Mesendoderm (in vitro differentiated cells): ENCODE results near the gene SSBP3.

Experiments
- DNase-seq: peaks from one replicate; pipeline ENCODE4 v3.0.0; 2013
- H2AK5ac ChIP-seq: 2 replicates; pipeline ENCODE4 v1.6.1; 2013; ENCODE audit warnings: low read length, inconsistent platforms
- H2BK120ac ChIP-seq: 2 replicates; pipeline ENCODE4 v1.6.1; 2013; ENCODE audit warnings: low read depth, mild to moderate bottlenecking, low read length, moderate library complexity, mixed read lengths
- H2BK15ac ChIP-seq: replicated peaks from 2 replicates; pipeline ENCODE4 v1.6.1; 2013; ENCODE audit warnings: low read depth, mild to moderate bottlenecking, moderate library complexity
- H2BK5ac ChIP-seq: 2 replicates; pipeline ENCODE4 v1.6.1; 2013; ENCODE audit warnings: low read length, inconsistent platforms
- H3K18ac ChIP-seq: 2 replicates; pipeline ENCODE4 v1.6.1; 2013; ENCODE audit warnings: mild to moderate bottlenecking, low read length, mixed read lengths
- H3K23ac ChIP-seq: one replicate; pipeline ENCODE4 v1.6.1; 2013; ENCODE audit warnings: low read length
- H3K27ac ChIP-seq: 2 replicates; pipeline ENCODE4 v1.5.1; 2013; ENCODE audit warnings: low read depth, mild to moderate bottlenecking, inconsistent platforms, low read length, moderate library complexity
- H3K27me3 ChIP-seq: 2 replicates; pipeline ENCODE4 v1.6.1; 2013; ENCODE audit warnings: low read length, control low read depth, mild to moderate bottlenecking, inconsistent platforms; ENCODE audit not compliant: insufficient read depth, poor library complexity
- H3K36me3 ChIP-seq: 2 replicates; pipeline ENCODE4 v1.6.1; 2013; ENCODE audit warnings: low read length, inconsistent platforms; ENCODE audit not compliant: control insufficient read depth, insufficient read depth
- H3K4ac ChIP-seq: one replicate; pipeline ENCODE4 v1.6.1; 2013; ENCODE audit warnings: low read depth, mild to moderate bottlenecking, low read length, moderate library complexity
- H3K4me1 ChIP-seq: 2 replicates; pipeline ENCODE4 v1.6.1; 2013; ENCODE audit warnings: low read depth, low read length, inconsistent platforms; ENCODE audit not compliant: control insufficient read depth
- H3K4me2 ChIP-seq: 2 replicates; pipeline ENCODE4 v1.6.1; 2013; ENCODE audit warnings: low read length
- H3K4me3 ChIP-seq: 2 replicates; pipeline ENCODE4 v1.5.1; 2013; ENCODE audit warnings: mild to moderate bottlenecking, low read length
- H3K56ac ChIP-seq: one replicate; pipeline ENCODE4 v1.6.1; 2013; ENCODE audit warnings: low read length
- H3K79me1 ChIP-seq: 2 replicates; pipeline ENCODE4 v1.6.1; 2013; ENCODE audit warnings: low read length, inconsistent platforms
- H3K79me2 ChIP-seq: 2 replicates; pipeline ENCODE4 v1.6.1; 2013; ENCODE audit warnings: mild to moderate bottlenecking, low read length; ENCODE audit not compliant: control insufficient read depth, insufficient read depth
- H3K9ac ChIP-seq: 2 replicates; pipeline ENCODE4 v1.6.1; 2013; ENCODE audit warnings: low read length, inconsistent platforms
- H4K5ac ChIP-seq: one replicate; pipeline ENCODE4 v1.6.1; 2013; ENCODE audit warnings: low read length
- H4K8ac ChIP-seq: one replicate; pipeline ENCODE4 v1.6.1; 2013; ENCODE audit warnings: low read depth, mild to moderate bottlenecking, control low read depth, low read length, moderate library complexity
- WGBS: extraction: QIAGEN DNeasy Blood & Tissue Kit; methylation state at CpG from one replicate; pipeline ENCODE4 v1.1.7; 2013; ENCODE audit warnings: low lambda C conversion rate, missing lambda C conversion rate; ENCODE audit not compliant: insufficient coverage; ENCODE audit errors: extremely low coverage; 5-methylcytosine and 5-hydroxymethylcytosine counted together

Gene SSBP3

DNA sequence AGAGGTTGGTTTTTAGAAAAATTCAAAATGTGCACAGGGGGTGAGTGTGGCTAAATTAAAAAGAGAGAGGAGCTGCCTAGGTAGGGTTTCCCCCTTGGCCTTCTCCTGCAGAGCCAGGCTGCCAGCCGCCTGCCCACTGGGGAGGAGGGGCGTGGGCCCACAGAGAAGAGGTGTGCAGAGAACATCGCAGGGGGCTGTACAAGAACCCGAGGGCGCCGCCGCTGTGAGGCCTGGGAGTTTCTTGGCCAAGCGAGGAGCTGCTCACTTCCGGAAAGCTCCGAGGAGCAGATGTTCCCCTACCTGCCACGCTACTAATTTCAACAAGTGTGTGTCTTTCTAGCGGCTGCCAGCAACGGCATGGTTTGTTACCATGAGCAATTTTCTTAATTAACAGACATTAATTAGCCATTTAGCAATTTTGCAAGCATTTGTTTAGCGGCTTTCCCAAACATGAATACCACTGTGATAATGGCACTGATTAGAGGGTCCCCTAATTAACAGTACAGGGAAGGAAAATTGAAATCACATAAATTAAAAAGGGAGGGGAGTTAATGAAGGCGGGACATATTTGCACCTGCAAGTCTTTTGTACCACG lies 146.6 kb downstream of the SSBP3 start:
- H2BK120ac ChIP-seq = no peak overlapping the region
- H3K4me2 ChIP-seq = no peak overlapping the region
- H4K8ac ChIP-seq = no peak overlapping the region
- H3K4me3 ChIP-seq = no peak overlapping the region
- peaks cover 43% of the 10 kb centered on the region for H3K79me1 ChIP-seq
- H3K4me1 ChIP-seq = no peaks in the 10 kb centered on the region
- no peak overlapping the region for H2BK15ac ChIP-seq
- no peak overlapping the region for H3K27ac ChIP-seq
- no peak overlapping the region for H2AK5ac ChIP-seq
- no peak overlapping the region for H3K56ac ChIP-seq
- H2BK5ac ChIP-seq = no peak overlapping the region
- no peak overlapping the region for H3K9ac ChIP-seq
- H3K4ac ChIP-seq = no peak overlapping the region
- H3K36me3 ChIP-seq = peaks cover 3% of the 10 kb centered on the region
- no peaks in the 10 kb centered on the region for H3K27me3 ChIP-seq
- no peak overlapping the region for H3K18ac ChIP-seq
- H4K5ac ChIP-seq = no peak overlapping the region
- H3K79me2 ChIP-seq = peaks cover 25% of the 10 kb centered on the region
- DNase-seq = no peak
- WGBS = no CpG with 5 or more reads among the region's 16 CpGs
- H3K23ac ChIP-seq = no peak overlapping the region

DNA sequence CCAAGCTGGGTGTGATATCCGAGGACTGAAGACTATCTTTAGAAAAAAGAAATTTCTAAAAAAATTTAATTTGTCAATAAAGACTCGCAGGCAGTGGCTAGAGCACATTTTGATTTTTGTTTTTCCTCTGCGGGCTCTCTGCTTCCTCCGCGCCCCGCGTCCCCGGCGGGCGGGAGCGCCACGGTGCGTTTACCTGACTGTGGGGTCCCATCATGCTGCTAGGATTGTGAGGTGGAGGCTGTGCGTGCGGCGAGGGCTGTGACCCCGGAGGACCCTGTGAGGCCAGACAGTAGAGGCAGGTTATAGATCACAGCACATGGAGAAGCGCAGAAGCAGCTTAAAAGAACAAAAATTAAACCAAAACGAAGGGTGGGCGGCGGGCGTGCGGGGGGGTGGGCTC lies 148.3 kb downstream of the SSBP3 start:
- peaks cover 18% of the 10 kb centered on the region for H3K79me2 ChIP-seq

DNA sequence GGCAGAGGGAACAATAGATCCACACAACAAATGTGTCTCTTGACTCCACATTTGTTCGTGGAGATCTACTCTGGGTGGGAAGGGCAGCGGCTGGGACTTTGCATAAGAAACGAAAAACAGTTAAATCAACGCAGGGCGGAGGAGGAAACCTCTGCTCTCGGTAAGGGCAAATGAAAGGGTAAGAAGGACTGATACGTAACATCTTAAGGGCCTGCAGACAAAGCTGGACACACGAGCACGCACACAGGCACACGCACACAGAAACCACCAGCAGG lies 148.9 kb downstream of the SSBP3 start:
- no peaks in the 10 kb centered on the region for H3K4me1 ChIP-seq
- no peak overlapping the region for H3K27ac ChIP-seq

More for the DNA sequence above, 148.3 kb downstream of the SSBP3 start:
- Histone ChIP-seq H3K4me1 (no peaks in the 10 kb centered on the region), H3K4ac (no peak overlapping the region), H3K18ac (no peak overlapping the region), H3K27ac (no peak overlapping the region), H2BK15ac (no peak overlapping the region), H3K79me1 (peaks cover 33% of the 10 kb centered on the region), H4K8ac (no peak overlapping the region), H2AK5ac (no peak overlapping the region), H3K4me3 (no peak overlapping the region), H3K23ac (no peak overlapping the region), H2BK120ac (no peak overlapping the region), H2BK5ac (no peak overlapping the region), H4K5ac (no peak overlapping the region), H3K56ac (no peak overlapping the region), H3K9ac (no peak overlapping the region), H3K27me3 (no peaks in the 10 kb centered on the region), H3K36me3 (peaks cover 3% of the 10 kb centered on the region), H3K4me2 (no peak overlapping the region)
- WGBS = no CpG with 5 or more reads among the region's 23 CpGs
- DNase-seq = no peak

DNA sequence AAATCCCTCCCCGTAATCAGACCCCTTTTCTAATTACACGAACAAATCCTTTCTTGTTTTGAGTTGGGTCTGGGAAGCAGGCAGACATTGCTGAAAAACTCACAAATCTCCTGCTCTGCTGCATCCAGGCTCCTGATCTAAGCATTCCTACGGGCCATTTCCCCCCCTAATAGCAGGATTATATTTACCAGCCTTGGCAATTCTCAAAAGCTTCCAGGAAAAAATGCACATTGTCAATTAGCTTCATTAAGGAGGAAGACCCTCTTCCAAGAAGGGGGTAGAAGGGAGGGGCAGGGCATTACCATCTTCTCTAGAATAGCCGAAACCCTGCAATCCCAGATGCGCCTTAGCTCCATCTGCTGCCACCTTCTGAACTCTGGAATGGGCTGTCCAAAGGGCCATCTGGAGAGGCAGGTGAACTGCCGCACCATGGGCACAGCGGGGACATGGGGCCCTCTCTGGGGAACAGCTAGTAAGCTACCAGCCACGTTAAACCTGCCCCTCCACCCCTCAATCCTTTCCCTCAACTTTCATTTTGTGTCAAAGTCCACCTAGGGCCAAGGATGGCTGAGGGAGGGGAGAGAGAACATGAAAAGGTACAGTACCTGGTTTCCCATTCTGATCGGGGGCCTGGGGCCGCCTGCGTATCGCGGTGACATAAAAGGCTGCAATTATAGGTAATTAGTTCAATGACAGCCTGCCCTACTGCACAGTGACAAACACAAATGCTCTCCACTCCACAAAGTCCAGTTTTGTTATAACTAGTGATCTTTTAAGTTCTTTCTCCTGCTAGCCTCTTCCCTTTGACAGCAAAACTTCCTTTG lies 149.5 kb downstream of the SSBP3 start:
- H3K27me3 ChIP-seq = no peaks in the 10 kb centered on the region
- H4K8ac ChIP-seq = no peak overlapping the region
- peaks cover 25% of the 10 kb centered on the region for H3K79me1 ChIP-seq
- H3K79me2 ChIP-seq = peaks cover 10% of the 10 kb centered on the region
- H2BK5ac ChIP-seq = no peak overlapping the region
- H2AK5ac ChIP-seq = no peak overlapping the region
- no peak overlapping the region for H3K18ac ChIP-seq
- H3K4me1 ChIP-seq = no peaks in the 10 kb centered on the region
- no peak overlapping the region for H3K9ac ChIP-seq
- no peak overlapping the region for H3K27ac ChIP-seq
- no peak overlapping the region for H4K5ac ChIP-seq
- peaks cover 6% of the 10 kb centered on the region for H3K36me3 ChIP-seq
- H3K4me2 ChIP-seq = no peak overlapping the region
- WGBS = no CpG with 5 or more reads among the region's 13 CpGs
- H2BK120ac ChIP-seq = no peak overlapping the region
- no peak overlapping the region for H3K4me3 ChIP-seq
- H3K56ac ChIP-seq = no peak overlapping the region
- H3K4ac ChIP-seq = no peak overlapping the region
- no peak for DNase-seq
- H2BK15ac ChIP-seq = no peak overlapping the region
- no peak overlapping the region for H3K23ac ChIP-seq

More for the DNA sequence above, 148.9 kb downstream of the SSBP3 start:
- WGBS = no CpG with 5 or more reads among the region's 10 CpGs
- Histone ChIP-seq H4K8ac (no peak overlapping the region), H2BK15ac (no peak overlapping the region), H3K18ac (no peak overlapping the region), H4K5ac (no peak overlapping the region), H2BK120ac (no peak overlapping the region), H3K27me3 (no peaks in the 10 kb centered on the region), H3K36me3 (peaks cover 3% of the 10 kb centered on the region), H3K4me2 (no peak overlapping the region), H3K79me2 (peaks cover 12% of the 10 kb centered on the region), H3K23ac (no peak overlapping the region), H2AK5ac (no peak overlapping the region), H3K9ac (no peak overlapping the region), H2BK5ac (no peak overlapping the region), H3K56ac (no peak overlapping the region), H3K4me3 (no peak overlapping the region), H3K4ac (no peak overlapping the region), H3K79me1 (peaks cover 29% of the 10 kb centered on the region)
- DNase-seq = no peak

DNA sequence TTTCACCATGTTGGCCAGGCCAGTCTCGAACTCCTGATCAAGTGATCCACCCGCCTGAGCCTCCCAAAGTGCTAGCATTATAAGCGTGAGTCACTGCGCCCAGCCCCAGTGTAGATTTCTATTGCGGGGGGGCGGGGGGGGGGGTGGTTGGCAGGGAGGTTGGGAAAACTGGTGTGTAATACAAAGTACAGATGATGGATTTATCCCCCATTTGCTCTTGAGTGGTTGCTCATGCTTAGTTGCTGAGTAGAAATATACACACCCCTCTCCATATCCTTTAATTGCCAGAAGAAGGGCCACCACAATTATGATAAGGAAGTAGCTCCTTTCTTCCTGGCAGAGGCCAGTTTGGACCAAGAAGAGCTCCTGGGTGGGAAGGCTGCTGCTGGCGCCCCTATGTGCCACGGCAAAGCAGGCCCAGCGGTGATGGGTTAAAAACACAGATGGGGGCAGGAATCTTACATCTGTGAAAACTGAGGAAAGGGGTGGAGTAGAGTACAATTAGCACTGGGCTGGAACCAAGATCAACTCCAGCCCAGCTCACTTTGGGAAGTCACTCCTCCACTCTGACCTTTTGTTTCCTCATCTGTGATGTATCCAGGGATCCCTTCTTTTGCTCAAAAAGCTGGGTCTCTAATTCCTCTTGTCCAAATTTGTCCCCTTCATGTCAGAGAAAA lies 151.0 kb downstream of the SSBP3 start:
- Histone ChIP-seq H3K79me2 (peaks cover 6% of the 10 kb centered on the region), H3K79me1 (peaks cover 13% of the 10 kb centered on the region), H4K8ac (no peak overlapping the region), H3K9ac (no peak overlapping the region), H3K4me3 (no peak overlapping the region), H3K23ac (no peak overlapping the region), H3K36me3 (peaks cover 9% of the 10 kb centered on the region), H2BK120ac (no peak overlapping the region), H2BK5ac (no peak overlapping the region), H3K4me2 (no peak overlapping the region), H4K5ac (no peak overlapping the region), H3K4me1 (no peaks in the 10 kb centered on the region), H3K18ac (no peak overlapping the region), H3K56ac (no peak overlapping the region), H2BK15ac (no peak overlapping the region), H3K27ac (no peak overlapping the region), H3K27me3 (no peaks in the 10 kb centered on the region), H3K4ac (no peak overlapping the region), H2AK5ac (no peak overlapping the region)
- no peak for DNase-seq
- no CpG with 5 or more reads among the region's 9 CpGs for WGBS
